GM21526 (cell line): Measurements from ENCODE around the gene RBMS3.

ENCODE experiments used
- ATAC-seq: cut with Tn5 transposase; IDR thresholded peaks from one replicate; pipeline ENCODE4 v1.9.1; 2021; ENCODE audit warnings: moderate library complexity; ENCODE audit not compliant: unreplicated experiment, low FRiP score

The RBMS3 gene

DNA sequence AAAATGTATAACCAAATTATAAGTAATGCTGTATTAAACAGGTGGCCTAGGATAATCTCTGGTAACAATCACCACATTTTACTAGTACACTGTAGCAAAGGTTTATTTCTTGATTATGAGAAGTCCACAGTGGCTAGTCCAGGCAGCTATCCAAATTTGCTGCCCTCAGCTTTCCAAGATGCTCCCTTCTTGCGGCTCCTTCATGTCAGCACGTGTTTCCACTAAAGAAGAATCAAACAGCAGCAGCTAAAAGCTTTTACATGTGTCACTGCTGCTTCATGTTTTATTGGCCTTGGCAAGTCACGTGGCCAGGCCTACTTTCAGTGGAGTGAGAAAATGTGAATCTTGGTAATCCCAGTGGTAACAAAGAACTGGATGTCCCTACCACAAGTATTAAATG, 5.6 kb upstream of the RBMS3 start:
- ATAC-seq: no peak

DNA sequence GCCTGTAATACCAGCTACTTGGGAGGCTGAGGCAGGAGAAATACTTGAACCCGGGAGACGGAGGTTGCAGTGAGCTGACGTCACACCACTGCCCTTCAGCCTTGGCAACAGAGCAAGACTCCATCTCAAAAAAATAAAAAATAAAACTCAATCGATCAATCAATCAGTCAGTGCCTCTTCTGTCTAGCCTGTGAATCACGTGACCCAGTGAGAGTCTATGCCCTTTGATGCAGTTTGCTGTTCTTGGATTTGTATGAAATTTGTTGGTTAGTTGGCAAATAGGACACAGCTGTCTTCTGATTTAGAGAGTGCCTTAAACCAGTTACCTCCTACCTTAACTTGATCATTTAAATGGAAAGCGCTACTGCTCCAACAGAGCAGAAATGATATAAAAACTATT, 3.6 kb upstream of the RBMS3 start:
- no peak for ATAC-seq

DNA sequence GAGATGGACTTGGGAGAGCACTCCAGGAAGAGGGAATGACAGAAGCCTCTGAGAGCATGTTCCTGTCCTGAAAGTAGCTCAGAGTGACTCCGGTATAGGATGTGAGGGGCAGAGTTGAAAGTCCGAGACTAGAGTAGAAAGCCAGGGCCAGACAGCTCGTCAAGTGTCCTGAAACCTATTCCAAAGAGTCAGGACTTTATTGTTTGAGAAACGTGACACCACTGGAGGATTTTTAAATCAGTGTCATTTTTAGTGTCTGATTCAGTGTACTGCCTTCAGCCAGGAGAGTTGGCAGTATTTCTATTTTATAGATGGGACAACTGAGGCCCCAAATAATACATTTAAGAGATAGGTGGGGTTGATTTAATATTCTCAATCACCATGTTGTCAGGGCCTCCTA, 1.6 kb upstream of the RBMS3 start:
- ATAC-seq: no peak

DNA sequence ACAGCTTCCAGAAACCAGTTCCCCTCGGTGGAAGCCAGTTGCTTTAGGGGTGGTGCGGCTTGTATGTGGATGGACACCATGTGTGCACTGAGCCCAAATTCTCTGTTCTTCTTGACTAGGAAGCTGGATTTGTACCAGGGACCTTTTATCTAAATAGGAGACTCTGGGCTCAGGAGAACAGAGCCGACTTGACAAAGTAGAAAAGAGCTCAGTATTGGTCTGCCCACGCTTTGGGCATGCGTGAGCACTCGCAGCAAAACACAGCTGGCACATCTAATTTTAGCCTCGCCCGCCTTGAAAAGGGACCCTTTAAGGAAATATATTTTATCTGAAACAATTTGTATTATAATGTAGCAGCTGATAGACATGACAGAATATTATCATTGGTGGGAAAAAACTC, 1.1 kb upstream of the RBMS3 start:
- no peak for ATAC-seq

DNA sequence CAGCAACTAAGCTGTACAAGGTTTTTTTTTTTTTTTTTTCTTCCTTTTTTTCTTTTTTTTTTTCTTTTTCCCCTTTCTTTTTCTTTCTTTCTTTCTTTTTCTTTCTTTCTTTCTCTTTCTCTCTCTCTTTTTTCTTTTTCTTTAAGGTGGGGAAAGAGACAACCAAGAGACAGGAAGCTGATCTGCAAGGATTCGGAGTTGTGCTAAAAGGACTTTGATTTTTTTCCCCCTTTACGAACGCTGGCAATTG, 148 bp downstream of the RBMS3 start:
- no peak for ATAC-seq

DNA sequence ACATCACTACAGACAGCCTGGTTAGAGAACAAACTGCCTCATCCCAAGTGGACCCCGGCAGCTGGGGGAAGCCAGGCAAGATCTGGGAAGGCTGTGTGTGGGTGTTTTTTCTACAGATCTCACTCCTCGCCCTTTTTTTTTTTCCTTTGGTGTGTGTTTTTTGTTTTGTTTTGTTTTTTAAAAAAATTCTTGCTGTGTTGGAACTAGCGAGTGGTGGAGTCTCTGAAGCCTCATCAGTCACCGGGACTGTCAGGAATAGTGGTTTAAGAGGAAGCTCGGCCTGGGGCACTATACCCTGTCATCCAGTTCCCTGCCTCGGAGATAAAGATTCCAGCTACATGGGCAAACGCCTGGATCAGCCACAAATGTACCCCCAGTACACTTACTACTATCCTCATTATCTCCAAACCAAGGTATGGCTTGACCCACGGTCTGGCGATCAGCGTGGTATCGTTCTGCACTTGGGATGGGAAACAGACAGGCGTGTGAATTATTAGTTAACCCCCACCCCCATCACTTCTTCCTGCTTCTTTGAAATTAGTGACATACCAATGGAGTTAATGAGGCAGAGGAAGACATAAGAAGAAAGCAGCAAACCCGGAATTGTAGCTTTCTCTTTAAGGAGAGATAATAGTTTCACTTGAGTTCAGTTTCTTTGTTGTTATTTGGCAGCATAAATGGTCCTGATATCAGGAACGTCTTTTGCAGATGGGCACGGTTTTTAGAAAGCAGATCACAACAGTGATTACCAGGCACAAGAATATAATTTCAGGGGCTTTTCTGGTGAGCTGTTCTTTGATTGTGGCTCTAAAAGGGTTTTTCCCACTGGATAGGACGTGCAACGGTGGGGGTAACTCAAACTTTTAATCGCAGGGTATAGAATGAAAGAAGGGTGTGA, 722 bp downstream of the RBMS3 start:
- peak; percentile 52 for ATAC-seq

DNA sequence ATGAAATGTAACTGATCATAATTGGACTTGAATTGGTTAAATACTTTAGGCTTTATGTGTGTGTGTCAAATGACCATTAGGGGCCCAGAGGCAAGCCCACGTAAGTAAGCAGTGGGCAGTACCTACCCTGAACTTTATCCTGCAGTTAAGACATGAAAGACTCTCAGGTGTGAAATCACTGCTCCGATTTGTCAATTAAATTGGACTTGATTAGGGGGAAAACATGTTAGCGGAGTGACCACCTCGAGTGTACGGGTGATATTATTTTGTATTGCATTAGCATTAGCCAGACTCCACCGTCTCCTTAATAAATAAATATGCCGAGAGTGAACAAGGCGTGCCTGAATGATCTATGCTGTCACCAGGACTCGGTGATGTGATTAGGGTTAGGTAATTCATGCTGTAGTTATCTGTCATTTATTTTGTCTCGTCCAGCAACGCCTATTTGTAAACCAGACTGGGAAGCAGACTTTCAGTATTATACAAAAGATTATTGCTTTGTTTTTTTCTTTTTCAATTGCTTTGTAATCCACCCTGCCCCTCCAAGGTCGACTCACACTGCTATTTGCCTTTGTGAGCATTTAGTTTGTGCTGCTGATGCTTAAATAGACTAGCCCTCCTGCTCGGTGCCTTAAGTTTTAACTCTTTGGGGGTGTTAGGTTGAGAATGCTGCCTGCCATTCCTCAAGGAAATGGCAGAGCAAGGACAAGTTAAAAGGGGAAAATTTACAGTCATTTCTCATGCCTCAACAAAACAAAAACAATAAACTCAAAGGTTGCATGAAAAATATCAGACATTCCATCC, 1.8 kb downstream of the RBMS3 start:
- ATAC-seq: no peak

DNA sequence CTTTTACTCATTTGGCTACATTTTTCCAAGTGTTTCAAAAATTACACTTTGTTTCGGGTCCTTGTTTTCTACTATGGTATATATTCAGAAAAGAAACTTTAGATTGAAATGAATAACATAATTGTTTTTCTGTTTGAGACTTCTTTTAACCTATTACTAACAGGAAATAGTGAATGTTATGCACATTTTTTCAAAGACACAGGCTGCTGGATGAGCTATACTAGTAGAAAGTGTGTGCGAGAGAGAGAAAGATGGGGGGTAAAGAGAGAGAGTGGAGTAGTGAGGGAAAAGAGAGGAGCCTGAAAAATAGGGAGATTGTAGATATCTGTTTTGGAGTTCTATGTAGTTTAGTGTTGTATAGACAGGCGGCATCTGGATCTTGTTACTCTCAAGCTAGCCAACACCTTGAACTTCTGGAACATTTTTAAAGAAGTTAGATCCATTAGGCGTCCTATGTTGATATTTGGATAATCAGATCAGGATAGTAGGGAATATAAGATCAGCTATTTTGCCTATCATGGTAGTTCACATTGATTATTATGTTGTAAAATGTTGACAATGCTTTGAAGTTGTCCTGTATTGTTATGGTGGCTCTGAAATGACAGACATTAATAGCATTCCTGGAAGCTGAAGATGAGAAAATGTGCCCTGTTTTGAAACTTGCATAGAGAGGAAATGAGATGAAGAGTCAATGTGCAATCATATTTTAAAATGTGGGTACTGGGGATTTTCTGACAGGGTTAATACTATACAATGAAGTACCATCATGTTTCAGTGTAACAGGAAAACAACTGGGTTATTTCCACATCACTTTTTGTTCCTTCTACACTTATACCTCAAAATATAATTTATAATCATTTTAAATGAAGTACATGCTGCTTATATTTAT, 2.6 kb downstream of the RBMS3 start:
- ATAC-seq: no peak

DNA sequence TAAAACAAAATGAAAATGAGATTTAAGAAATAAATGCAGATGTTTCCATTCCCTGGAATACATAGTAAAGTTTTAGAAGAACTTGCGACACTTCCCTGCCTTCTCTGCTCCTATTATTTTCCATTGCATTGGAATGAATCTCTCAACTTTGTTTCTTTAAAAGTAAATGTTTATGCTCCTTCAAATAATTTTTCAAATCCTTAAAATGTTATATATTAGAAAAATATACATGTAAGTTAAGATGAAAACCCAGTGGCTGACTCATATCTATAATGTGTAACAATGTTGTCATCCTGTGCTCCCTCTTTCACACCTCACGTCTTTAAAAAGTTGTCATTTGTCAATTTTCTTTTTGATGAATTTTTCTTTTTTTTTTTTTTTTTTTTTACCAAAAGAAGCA, 3.6 kb downstream of the RBMS3 start:
- ATAC-seq: no peak

DNA sequence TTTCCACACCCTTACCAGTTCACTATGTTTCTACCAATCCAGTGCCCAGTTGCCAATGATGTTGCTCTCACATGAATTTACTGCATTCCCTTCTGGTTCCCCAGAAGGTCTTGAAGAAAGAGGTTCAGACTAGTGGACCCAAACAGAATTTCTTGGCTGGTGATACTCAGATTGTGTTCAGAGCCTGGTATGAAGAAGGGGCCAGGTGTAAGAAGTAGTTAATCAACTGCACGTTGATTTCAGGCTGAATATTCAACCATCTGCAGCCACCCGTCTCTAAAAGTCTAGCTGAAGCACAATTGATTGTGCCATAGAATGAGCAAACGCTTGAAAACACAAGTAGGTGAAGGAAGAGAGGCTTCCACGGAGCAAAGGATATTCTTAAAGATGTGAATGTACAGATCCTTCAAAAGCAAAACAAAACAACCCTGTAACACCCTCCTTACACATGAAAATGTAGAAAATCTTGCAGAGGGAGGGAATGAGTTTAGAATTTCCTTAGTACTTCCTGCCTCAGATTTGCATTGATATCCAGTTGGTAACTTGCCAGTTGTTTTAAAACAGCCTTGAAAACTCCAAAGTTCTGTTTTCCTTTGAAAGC, 4.7 kb downstream of the RBMS3 start:
- no peak for ATAC-seq

DNA sequence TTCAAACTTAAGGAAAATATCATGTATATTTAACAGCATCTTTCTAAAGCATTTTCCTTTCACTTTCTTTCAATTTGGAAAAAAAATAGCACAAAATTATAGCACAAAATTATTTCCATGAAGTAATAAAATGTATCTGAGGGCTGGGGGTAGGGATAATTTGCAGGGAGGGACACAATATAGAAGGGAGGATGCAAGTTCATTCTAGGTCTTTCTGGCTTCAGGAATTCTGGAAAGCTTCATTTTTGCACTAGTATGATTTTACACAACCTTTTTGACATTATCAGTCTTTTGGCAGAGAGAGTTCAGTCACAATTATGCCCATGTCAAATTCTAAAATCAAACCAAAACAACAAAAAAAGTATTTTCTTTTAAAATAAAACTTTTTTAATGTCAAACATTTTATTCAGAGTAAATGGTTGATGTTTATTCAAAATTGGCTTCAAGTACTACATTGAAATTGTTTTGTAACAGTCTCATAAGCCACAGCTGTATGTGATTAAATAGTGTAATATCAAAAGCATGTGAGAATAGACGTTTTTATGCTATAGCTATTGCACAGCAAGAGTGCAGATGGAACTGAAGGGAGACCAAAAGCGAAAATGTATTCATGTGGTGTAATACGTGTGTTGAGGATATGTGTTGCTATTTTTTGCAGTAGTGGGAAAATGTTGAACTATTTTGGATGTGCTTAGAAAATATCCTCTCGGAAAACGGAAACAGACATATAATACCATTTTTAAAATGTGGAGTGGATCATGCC, 5.8 kb downstream of the RBMS3 start:
- no peak for ATAC-seq

DNA sequence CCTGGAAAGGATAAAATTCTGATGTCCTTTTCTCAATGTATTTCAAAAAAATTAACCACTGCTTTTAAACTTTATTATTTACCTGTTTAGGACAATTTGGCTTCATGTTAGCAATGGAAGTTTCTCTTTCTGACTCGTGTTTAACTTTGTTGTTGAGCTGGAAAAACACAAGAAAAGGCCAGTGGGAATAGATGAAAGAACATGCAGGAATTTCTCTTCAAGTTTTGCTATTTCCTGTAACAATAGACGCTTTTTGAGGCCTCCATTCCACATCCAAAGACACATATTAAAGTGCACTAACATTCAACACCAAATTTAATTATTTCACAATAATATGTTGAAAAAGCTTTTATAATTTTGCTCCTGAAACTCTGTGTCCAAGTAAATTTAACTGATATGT, 9.7 kb downstream of the RBMS3 start:
- no peak for ATAC-seq

DNA sequence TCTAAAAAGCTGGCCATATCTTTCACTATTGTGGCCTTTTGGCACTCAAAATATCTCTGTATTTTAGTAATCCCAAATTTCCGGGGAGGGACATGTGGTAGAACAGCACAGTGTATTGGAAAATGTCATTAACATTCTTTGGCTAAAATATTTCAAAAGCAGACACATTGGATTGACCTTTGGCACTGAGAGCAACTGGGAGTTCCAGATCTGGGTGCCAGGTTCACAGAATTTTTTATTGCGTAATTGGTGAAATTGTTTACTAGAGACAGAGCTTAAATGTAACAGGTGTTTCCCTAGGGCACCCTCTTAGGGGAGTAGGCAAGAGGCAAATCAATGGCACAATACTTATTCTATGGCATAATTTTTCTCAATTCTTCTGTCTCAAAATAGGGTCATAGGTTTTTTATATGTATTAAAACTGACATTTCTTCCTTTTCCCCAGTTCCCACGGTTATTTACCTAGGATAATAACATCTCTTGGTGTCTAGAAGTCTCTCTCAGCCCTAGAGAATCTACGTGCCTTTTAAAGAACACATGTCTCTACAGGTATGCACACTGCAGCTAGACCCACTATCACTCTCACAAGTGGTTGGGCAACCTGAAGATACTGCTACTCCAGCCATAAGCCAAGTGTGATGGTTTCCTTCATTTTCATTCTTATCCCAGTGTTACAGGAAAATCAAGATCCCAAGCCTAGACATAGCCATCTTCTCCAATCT, 10.6 kb downstream of the RBMS3 start:
- ATAC-seq: no peak

DNA sequence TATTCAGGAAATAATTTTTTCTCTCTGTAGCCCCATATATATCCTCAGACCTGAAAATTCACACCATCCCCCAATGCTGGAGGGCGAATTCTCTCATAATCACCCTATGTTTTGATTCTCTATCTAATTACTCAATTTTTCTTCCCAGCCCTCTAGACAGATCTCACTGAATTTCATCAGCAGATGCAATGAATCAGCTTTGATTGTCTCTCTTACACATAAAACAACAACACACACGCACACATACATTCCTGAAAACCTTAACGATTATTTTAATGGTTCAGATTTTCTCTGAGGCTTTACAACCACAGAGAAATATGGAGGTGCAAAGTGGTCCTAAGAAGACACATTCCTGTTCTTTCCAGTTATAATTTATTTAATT, 11.1 kb downstream of the RBMS3 start:
- ATAC-seq: no peak

DNA sequence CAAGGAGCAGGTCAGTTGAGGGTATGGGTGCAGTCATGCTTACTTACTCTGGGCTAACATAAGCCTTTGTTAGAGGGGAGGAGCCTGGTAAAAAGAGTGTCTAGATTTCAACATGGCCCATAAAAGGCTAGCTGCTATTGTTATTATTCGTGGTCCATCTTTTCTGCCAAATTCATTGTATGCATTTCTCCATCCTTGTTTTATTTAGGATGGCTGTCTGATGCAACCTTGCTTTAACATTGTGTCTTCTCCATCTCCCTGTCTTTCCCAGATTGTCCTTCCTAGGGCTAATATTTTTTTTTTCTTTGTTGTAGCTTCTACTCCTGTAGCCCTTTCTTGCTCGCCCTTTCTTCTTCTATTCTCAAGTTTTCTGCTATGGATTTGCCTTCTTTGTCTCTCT, 12.6 kb downstream of the RBMS3 start:
- ATAC-seq: no peak

DNA sequence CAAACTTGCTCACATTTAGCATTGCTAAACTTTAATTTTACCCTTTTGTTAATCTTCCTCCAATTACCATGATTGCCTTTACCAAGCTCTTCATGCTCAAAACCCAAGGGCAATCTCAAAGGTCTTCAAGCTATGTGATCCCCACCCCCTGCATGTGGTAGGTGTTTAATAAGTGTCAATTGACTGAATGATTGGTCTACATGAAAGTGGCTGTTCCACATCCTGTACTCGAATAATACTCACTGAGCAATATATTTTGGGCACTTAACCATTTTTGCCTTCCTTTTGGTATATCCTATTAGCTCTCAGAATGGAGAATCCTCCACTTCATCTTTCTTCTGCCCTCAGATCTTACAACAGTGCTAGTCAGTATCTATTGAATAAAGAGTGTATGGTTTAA, 17.1 kb downstream of the RBMS3 start:
- ATAC-seq: no peak

DNA sequence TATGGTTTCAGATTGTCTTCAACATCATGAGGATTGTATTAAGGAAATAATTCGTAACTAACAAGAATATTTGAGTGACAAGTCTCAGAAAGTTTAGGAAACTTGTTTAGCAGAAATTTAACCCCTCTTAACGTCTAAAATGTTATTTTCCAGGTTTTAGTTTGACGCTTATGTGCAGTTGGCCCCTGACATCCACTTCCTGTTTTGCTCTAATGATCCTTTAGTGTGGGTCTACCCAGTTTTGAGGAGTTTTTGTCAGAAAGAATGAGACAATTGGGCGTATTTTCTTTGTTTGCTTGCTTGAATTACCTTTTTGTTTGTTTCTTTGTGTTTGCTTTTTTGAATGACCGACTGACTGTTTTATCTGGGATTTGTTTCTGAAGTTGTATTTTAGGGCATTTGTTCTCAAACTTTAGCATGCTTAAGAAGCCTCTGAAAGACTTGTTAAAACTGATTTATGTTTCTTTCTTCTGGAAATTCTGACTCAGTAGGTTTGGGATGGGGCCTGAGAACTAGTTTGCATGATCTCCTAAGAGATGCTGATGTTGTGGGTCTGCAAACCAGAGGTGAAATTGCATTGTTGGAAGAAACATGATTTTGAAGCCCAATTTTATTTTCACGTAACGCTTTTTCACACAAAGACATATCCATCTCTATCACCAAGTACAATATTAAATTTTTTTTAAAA, 20.6 kb downstream of the RBMS3 start:
- no peak for ATAC-seq

DNA sequence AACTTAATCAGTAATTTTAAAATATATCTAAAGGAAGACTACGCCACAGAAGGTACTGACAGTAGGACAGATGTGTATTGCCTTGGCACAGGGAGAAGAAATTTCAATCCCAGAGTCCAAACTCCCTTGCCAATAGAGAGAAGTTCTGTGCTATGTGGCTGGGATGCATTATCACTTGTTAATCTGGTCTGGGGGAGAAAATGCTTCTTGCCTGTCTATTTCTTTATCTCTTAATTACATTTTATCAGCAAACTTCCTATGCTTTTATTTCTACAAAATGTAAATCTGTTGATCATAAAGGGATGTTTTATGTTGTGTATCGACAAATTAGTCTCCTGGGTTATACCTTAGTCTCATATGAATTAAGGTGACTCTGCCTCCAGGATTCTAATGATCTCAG, 21.7 kb downstream of the RBMS3 start:
- ATAC-seq: no peak

DNA sequence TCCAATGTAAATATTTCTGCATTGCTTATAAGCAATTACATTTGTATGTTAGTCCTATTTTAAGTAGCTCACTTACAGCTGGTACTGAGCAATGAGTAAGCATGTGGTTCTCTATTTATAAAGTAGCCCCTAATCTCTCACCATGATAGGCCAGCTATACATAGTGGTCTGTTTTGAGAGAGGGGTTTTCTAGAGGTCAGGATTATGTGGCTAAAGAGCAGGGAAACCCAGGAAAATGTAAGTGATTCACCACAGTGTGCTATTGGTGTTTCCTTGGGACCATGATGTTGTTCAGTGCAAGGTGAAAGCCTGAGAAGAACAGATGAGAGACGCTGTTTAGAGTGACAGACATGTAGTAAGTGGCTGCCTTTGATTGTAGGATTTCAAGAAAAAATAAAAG, 26.4 kb downstream of the RBMS3 start:
- no peak for ATAC-seq
